Neutrophil (primary cell): ENCODE data around the gene GPRIN2.
"Not testable (repeated sequence)": the region's sequence is repeated elsewhere in the genome, so short reads cannot be mapped to it uniquely, and the experiment has no call there.

Experiments
- H3K27ac ChIP-seq: fragments of 200-600 bp; sonication (generic); 2 replicates; pipeline ENCODE4 v1.5.1; 2016; ENCODE audit warnings: mild to moderate bottlenecking, moderate library complexity
- H3K27me3 ChIP-seq: fragments of 200-600 bp; sonication (generic); 2 replicates; pipeline ENCODE4 v1.6.0; 2016; ENCODE audit warnings: mild to moderate bottlenecking
- H3K36me3 ChIP-seq: fragments of 200-600 bp; sonication (generic); 2 replicates; pipeline ENCODE4 v1.5.1; 2017
- H3K4me1 ChIP-seq, 2 experiments: fragments of 200-600 bp in 1 of 2; sonication (generic) in 1 of 2; 1 replicate in 1 of 2; 2 replicates in 1 of 2; pipeline versions ENCODE4 v1.5.1 to v1.6.1; 2013 to 2016; ENCODE audit warnings: low read depth in 1 of 2, low read length in 1 of 2, mild to moderate bottlenecking in 1 of 2, moderate library complexity in 1 of 2; ENCODE audit not compliant: control insufficient read depth in 1 of 2, insufficient read depth in 1 of 2
- H3K4me3 ChIP-seq, 2 experiments: fragments of 200-600 bp in 1 of 2; sonication (generic) in 1 of 2; 1 replicate in 1 of 2; 2 replicates in 1 of 2; pipeline ENCODE4 v1.5.1; 2013 to 2016; ENCODE audit warnings: low read depth in 1 of 2, low read length in 1 of 2, mild to moderate bottlenecking in 1 of 2, moderate library complexity in 1 of 2
- H3K9me3 ChIP-seq: fragments of 200-600 bp; sonication (generic); 2 replicates; pipeline ENCODE4 v1.5.1; 2016
- TF ChIP-seq, protein P1 (sequence below): fragments of 200-600 bp; sonication (generic); IDR thresholded peaks from 2 replicates; pipeline ENCODE4 v1.5.1; 2016; ENCODE audit warnings: antibody characterized with exemption

GPRIN2 gene

DNA sequence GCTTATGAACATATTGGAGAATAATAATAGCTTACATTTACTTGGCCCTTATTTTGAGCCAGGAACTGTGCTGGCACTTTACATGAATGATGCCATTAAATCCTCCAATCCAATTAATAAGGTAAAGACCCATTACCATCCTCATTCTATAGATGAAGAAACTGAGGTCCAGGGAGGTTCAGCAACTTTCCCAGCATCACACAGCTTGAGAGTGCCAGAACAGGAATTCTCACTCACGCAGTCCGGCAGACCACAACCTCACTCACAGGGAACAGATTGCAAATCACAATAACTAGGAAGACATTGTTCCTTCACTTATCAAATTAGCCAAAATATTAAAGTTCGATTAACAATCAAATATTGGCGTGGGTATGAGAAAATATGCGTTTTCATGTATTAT, 18.3 kb downstream of the GPRIN2 start:
- Histone ChIP-seq H3K9me3 (no peaks in the 10 kb centered on the region), H3K4me3 (no peak overlapping the region), H3K4me1 (no peaks in the 10 kb centered on the region), H3K36me3 (no peaks in the 10 kb centered on the region), H3K27me3 (peaks cover 75% of the 10 kb centered on the region), H3K27ac (no peak overlapping the region)
- TF ChIP-seq, protein P1, sequence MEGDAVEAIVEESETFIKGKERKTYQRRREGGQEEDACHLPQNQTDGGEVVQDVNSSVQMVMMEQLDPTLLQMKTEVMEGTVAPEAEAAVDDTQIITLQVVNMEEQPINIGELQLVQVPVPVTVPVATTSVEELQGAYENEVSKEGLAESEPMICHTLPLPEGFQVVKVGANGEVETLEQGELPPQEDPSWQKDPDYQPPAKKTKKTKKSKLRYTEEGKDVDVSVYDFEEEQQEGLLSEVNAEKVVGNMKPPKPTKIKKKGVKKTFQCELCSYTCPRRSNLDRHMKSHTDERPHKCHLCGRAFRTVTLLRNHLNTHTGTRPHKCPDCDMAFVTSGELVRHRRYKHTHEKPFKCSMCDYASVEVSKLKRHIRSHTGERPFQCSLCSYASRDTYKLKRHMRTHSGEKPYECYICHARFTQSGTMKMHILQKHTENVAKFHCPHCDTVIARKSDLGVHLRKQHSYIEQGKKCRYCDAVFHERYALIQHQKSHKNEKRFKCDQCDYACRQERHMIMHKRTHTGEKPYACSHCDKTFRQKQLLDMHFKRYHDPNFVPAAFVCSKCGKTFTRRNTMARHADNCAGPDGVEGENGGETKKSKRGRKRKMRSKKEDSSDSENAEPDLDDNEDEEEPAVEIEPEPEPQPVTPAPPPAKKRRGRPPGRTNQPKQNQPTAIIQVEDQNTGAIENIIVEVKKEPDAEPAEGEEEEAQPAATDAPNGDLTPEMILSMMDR: no peak

DNA sequence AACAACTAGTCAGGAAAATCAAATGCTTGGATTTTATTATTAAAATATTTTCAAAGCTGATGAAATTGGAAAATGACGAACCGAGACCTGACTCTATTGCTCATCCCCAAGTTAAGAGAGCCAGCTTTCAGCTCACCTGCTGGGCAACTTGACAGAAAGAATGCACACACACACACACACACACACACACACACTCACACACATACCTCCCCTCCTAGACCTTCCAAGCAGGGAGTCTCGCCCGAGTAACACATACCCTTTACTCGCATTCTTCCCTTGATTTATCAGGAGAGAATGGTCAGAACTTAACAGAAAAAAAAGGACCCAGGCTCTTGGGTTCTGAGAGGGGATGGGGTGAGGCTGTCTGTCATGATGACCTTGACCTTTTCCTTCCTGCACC, 19.1 kb downstream of the GPRIN2 start:
- Histone ChIP-seq H3K27me3 (peaks cover 67% of the 10 kb centered on the region), H3K27ac (no peak overlapping the region), H3K9me3 (no peaks in the 10 kb centered on the region), H3K4me1 (no peaks in the 10 kb centered on the region), H3K4me3 (no peak overlapping the region), H3K36me3 (no peaks in the 10 kb centered on the region)
- TF ChIP-seq, protein P1: no peak

DNA sequence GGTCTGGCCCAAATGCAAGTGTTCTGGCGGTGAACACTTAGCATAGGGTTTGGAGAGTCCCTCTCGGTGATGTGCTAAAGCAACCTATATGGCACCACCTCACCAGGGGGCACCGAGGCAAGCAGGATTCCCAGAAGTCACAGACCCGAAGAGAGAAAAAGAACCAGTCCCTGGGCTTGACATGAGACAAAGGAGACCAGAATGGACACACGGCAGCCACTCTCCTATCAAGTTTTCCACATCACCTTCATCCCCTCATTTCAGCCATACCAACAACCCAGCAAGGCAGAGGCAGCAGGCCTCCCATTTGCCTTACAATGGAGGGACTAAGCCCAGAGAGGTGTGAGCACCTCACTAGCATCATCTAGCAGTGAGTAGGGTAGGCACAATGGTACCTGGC, 19.7 kb downstream of the GPRIN2 start:
- no peaks in the 10 kb centered on the region for H3K4me1 ChIP-seq
- TF ChIP-seq, protein P1: no peak
- H3K27me3 ChIP-seq: peaks cover 61% of the 10 kb centered on the region
- no peak overlapping the region for H3K27ac ChIP-seq
- H3K36me3 ChIP-seq: no peaks in the 10 kb centered on the region
- no peaks in the 10 kb centered on the region for H3K9me3 ChIP-seq
- H3K4me3 ChIP-seq: no peak overlapping the region

DNA sequence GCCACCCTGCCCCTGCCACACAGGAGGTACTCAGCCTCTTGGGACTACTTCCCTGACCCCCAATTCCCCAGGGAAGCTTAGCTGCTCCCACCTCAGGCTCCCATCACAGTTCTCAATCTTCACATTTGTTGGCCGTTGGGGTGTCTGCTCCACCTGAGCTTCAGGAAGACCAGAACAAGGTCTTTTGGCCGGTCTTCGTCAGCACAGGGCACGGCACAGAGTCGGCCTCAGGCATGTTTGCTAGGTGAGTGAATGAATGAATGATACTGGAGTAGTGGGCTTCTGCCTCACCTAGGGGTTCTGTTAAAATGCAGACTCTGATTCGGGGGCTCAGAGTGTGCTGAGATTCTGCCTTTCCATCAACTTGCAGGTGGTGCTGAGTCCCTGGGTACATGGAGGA, 20.3 kb downstream of the GPRIN2 start:
- H3K27me3 ChIP-seq: peaks cover 57% of the 10 kb centered on the region
- H3K27ac ChIP-seq: no peak overlapping the region
- TF ChIP-seq, protein P1: no peak
- no peaks in the 10 kb centered on the region for H3K4me1 ChIP-seq
- H3K4me3 ChIP-seq: no peak overlapping the region
- H3K9me3 ChIP-seq: no peaks in the 10 kb centered on the region
- no peaks in the 10 kb centered on the region for H3K36me3 ChIP-seq

DNA sequence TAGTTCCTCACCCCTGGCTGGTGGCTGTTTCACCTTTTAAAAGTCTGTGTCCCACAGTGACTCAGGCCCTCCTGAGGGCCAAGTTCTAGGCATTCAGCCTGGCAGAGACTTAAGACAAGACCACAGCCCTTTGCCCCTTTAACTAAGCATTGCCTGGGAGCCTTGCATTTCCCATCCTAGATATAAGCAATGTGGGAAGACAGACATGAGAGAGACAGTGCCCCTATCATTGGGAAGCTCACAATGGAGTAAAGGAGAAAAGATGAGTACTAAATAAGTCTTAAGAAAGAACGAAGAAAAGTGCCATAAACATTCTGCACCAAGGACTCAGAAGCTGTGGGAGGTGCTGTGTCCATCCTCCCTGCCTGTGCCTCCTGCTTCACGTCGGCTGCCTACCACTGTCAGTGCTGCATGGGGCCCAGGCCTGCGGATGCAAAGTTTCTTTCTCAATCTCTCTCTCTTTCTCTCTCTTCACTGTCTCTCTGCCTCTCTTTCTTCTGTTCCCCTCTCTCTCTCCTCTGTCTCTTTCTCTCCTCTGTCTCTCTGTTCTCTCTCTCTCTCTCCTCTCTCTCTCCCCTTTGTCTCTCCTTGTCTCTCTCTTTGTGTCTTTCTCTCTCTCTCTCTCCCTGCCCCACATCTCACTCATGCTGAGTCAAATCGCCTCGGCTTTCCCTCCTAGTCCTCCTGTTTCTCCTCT, 21.5 kb downstream of the GPRIN2 start:
- Histone ChIP-seq H3K27ac (no peak overlapping the region), H3K9me3 (no peaks in the 10 kb centered on the region), H3K36me3 (no peaks in the 10 kb centered on the region), H3K4me3 (no peak overlapping the region), H3K27me3 (peaks cover 55% of the 10 kb centered on the region), H3K4me1 (no peaks in the 10 kb centered on the region)
- TF ChIP-seq, protein P1: no peak

DNA sequence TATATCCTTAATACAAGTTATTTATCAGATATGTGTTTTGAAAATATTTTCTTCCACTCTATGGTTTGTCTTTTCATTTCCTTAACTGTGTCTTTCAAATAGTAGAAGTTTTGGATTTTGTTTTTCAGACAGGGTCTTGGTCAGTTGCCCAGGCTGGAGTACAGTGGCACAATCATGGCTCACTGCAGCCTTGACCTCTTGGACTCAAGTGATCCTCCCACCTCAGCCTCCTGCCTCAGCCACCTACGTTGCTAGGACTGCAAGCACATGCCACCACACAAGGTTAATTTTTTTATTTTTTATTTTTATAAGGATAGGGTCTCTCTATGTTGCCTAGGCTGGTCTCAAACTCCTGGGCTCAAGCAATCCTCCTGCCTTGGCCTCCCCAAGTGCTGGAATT, 24.2 kb downstream of the GPRIN2 start:
- not testable (repeated sequence) for H3K36me3 ChIP-seq, H3K4me3 ChIP-seq, H3K9me3 ChIP-seq, H3K27ac ChIP-seq, H3K4me1 ChIP-seq
- peaks cover 30% of the 10 kb centered on the region for H3K27me3 ChIP-seq
